Psoas muscle (tissue), 8 donors: ENCODE results near the gene IQCM. TPM values are rescaled to one million over a fixed set of nuclear protein-coding genes. Genes with fewer than 3 reads are reported as not detected.

Source experiments
- ATAC-seq, 4 donors: fragments of 200-7000 bp; cut with Tn5 transposase; one replicate each; pipeline ENCODE4 v1.9.1; 2020; ENCODE audit warnings: moderate library complexity in 3 of 4, mild to moderate bottlenecking in 2 of 4
- DNase-seq, 2 donors: peaks; one replicate each; pipeline ENCODE4 v3.0.0-alpha.2; 2020
- H3K27ac ChIP-seq: fragments of 200-600 bp; one replicate; pipeline ENCODE4 v1.8.0; 2022
- H3K27me3 ChIP-seq, 3 donors: fragments of 200-600 bp in 1 of 3; one replicate each; pipeline versions ENCODE4 v1.6.1 to v1.8.0; 2013 to 2022; ENCODE audit warnings: low read length in 2 of 3, mild to moderate bottlenecking in 2 of 3, moderate library complexity in 1 of 3; ENCODE audit not compliant: insufficient read depth in 3 of 3
- H3K36me3 ChIP-seq, 2 donors: fragments of 200-600 bp in 1 of 2; one replicate each; pipeline versions ENCODE4 v1.6.1 to v1.8.0; 2013 to 2022; ENCODE audit warnings: low read depth in 1 of 2, mild to moderate bottlenecking in 1 of 2, moderate library complexity in 1 of 2; ENCODE audit not compliant: insufficient read depth in 1 of 2
- H3K4me1 ChIP-seq: fragments of 200-600 bp; one replicate; pipeline ENCODE4 v1.8.0; 2022
- H3K4me3 ChIP-seq: fragments of 200-600 bp; one replicate; pipeline ENCODE4 v1.8.0; 2022; ENCODE audit warnings: mild to moderate bottlenecking
- H3K9me3 ChIP-seq: fragments of 200-600 bp; one replicate; pipeline ENCODE4 v1.8.0; 2022
- CTCF ChIP-seq: fragments of 200-600 bp; IDR thresholded peaks from one replicate; pipeline ENCODE4 v1.8.0; 2022; ENCODE audit warnings: antibody characterized with exemption
- WGBS, 3 donors: extraction: QIAGEN DNeasy Blood & Tissue Kit; methylation state at CpG; one replicate each; pipeline versions ENCODE4 v1.1.6 to v1.1.7; 2013; 5-methylcytosine and 5-hydroxymethylcytosine counted together
- intact Hi-C, 2 donors: fragments of 100-400 bp; cut with DNase I; formaldehyde crosslinking; loops; one replicate each; pipeline versions ENCODE4 v1.11.0 to v1.14.2; 2022
- polyA plus RNA-seq, 3 donors: library from polyadenylated mRNA; stranded (reverse); fragments of 200-250 nt; gene quantifications; one replicate each; pipeline ENCODE4 v1.2.3, GENCODE V29; 2013
- total RNA-seq, 4 donors: library from RNA; stranded (reverse); fragmentation: NEBNext Ultra II Directional in 2 of 4; extraction: Animal tissue kit (Norgen Biotek cat#: 25700) in 2 of 4; gene quantifications; one replicate each; pipeline versions ENCODE4 v1.2.1 to v1.2.4, GENCODE V29; 2021 to 2023
- donor health status: healthy with polysubstance abuse.
- donor health status: DM: no; HTN: no; CAD: no; lungs with moderate emphysema.
- donor health status: Bipolar disorder and iron deficiency.
- donor health status: healthy.
- donor health status: DM: yes; HTN: yes; CAD: no.
- donor health status: DM: no; HTN: no; CAD: no.
- donor health status: DM: no; HTN: no; CAD: no.
- donor health status: DM: yes; HTN: yes; CAD: no.

IQCM gene
- total and polyA plus RNA-seq, 7 donors: 1.1 TPM; not detected in 6

- Histone ChIP-seq H3K27me3 (no peaks in the 10 kb centered on the region), H3K9me3 (peaks cover 8% of the 10 kb centered on the region), H3K36me3 (no peaks in the 10 kb centered on the region), H3K4me3 (no peak overlapping the region), H3K27ac (no peak overlapping the region), H3K4me1 (no peaks in the 10 kb centered on the region)
- no peak for DNase-seq
- intact Hi-C loops: no loop called here
- no peak for ATAC-seq
- 18 to 38% (median 20%) methylated on average over 2 of the region's 2 CpGs for WGBS, 3 donors
- no peak for TF ChIP-seq CTCF
Measured at GRCh38 chr4:149711593-149712365, 103.9 kb downstream of the IQCM start.

- intact Hi-C loops: no loop called here
- no peak for ATAC-seq
- no peak overlapping the region for H3K27ac ChIP-seq
- no peak overlapping the region for H3K4me3 ChIP-seq
- no peaks in the 10 kb centered on the region for H3K9me3 ChIP-seq
- no peaks in the 10 kb centered on the region for H3K27me3 ChIP-seq
- no peaks in the 10 kb centered on the region for H3K4me1 ChIP-seq
- TF ChIP-seq CTCF: no peak
- DNase-seq: no peak
- no peaks in the 10 kb centered on the region for H3K36me3 ChIP-seq
Measured at GRCh38 chr4:149709640-149710039, 106.0 kb downstream of the IQCM start.

GRCh38 chr4:149708513-149709130 lies 107.0 kb downstream of the IQCM start:
- Histone ChIP-seq H3K4me3 (no peak overlapping the region), H3K27me3 (no peaks in the 10 kb centered on the region), H3K4me1 (no peaks in the 10 kb centered on the region), H3K9me3 (peaks cover 4% of the 10 kb centered on the region), H3K36me3 (no peaks in the 10 kb centered on the region), H3K27ac (no peak overlapping the region)
- 39 to 53% (median 44%) methylated on average over 1 of the region's 1 CpG for WGBS, 3 donors
- TF ChIP-seq CTCF: no peak
- ATAC-seq (no peak), DNase-seq (no peak)
- intact Hi-C loops: no loop called here

- H3K9me3 ChIP-seq: peaks cover 4% of the 10 kb centered on the region
- ATAC-seq: no peak
- 34 to 51% (median 39%) methylated on average over 1 of the region's 1 CpG for WGBS, 3 donors
- H3K27ac ChIP-seq: no peak overlapping the region
- no peak overlapping the region for H3K4me3 ChIP-seq
- intact Hi-C loops: no loop called here
- DNase-seq: no peak
- no peak for TF ChIP-seq CTCF
- no peaks in the 10 kb centered on the region for H3K27me3 ChIP-seq
- H3K4me1 ChIP-seq: no peaks in the 10 kb centered on the region
- no peaks in the 10 kb centered on the region for H3K36me3 ChIP-seq
Measured at GRCh38 chr4:149707862-149708261, 107.8 kb downstream of the IQCM start.
